GM20000 (cell line): ENCODE results near the gene RSRP1.
"Not testable (repeated sequence)": the region's sequence is repeated elsewhere in the genome, so short reads cannot be mapped to it uniquely, and the experiment has no call there.

Source experiments
- DNase-seq: peaks from one replicate; pipeline ENCODE4 v3.0.0; 2012; ENCODE audit warnings: low spot score
- CTCF ChIP-seq: IDR thresholded peaks from 2 replicates; pipeline ENCODE4 v1.5.1; 2012; ENCODE audit warnings: mild to moderate bottlenecking, control low read depth; ENCODE audit errors: extremely low read depth, missing control alignments

The RSRP1 gene

GRCh38 chr1:25246600-25247023 lies 642 bp downstream of the RSRP1 start:
- no peak for DNase-seq
- no peak for TF ChIP-seq CTCF

- no peak for TF ChIP-seq CTCF
- DNase-seq = no peak
These were observed 1.2 kb downstream of the RSRP1 start for GRCh38 chr1:25245809-25246599.

GRCh38 chr1:25245393-25245792 lies 1.9 kb downstream of the RSRP1 start:
- DNase-seq = no peak
- TF ChIP-seq CTCF = no peak

GRCh38 chr1:25243907-25244306 lies 3.3 kb downstream of the RSRP1 start:
- TF ChIP-seq CTCF = no peak
- no peak for DNase-seq

GRCh38 chr1:25239681-25240541 lies 7.3 kb downstream of the RSRP1 start:
- DNase-seq = peak; percentile 86
- peak; percentile 41 for TF ChIP-seq CTCF

GRCh38 chr1:25238046-25238445 lies 9.2 kb downstream of the RSRP1 start:
- DNase-seq = no peak
- TF ChIP-seq CTCF = no peak

GRCh38 chr1:25236261-25236660 lies 11.0 kb downstream of the RSRP1 start:
- DNase-seq = not testable (repeated sequence)

GRCh38 chr1:25235411-25235810 lies 11.8 kb downstream of the RSRP1 start:
- not testable (repeated sequence) for DNase-seq
